GM23338 (cell line): ENCODE data around the gene FRAS1. TPM values are rescaled to one million over a fixed set of nuclear protein-coding genes. Genes with fewer than 3 reads are reported as not detected.

Source experiments
- ATAC-seq: fragments of 200-7000 bp; cut with Tn5 transposase; 3 replicates; pipeline ENCODE4 v1.9.1; 2020
- DNase-seq: peaks from one replicate; pipeline ENCODE4 v3.0.0-alpha.2; 2015; ENCODE audit warnings: low spot score
- H2AFZ ChIP-seq: fragments of 200-600 bp; sonication (generic); 2 replicates; pipeline ENCODE4 v1.8.0; 2016; ENCODE audit warnings: antibody characterized with exemption, mild to moderate bottlenecking, moderate library complexity
- H3F3A ChIP-seq: fragments of 200-600 bp; sonication (generic); replicated peaks from 2 replicates; pipeline ENCODE4 v1.8.0; 2017; ENCODE audit warnings: antibody characterized with exemption, mixed run types, low read depth
- H3K27ac ChIP-seq: fragments of 200-600 bp; sonication (generic); 2 replicates; pipeline ENCODE4 v1.6.1; 2016; ENCODE audit warnings: low read depth
- H3K27me3 ChIP-seq: fragments of 200-600 bp; sonication (generic); 2 replicates; pipeline ENCODE4 v1.8.0; 2016; ENCODE audit warnings: mild to moderate bottlenecking, mixed run types, moderate library complexity; ENCODE audit not compliant: insufficient read depth
- H3K36me3 ChIP-seq: fragments of 200-600 bp; sonication (generic); 2 replicates; pipeline ENCODE4 v1.8.0; 2016; ENCODE audit warnings: mild to moderate bottlenecking; ENCODE audit not compliant: insufficient read depth
- H3K4me1 ChIP-seq: fragments of 200-600 bp; sonication (generic); 2 replicates; pipeline ENCODE4 v1.8.0; 2016; ENCODE audit warnings: mild to moderate bottlenecking, moderate library complexity; ENCODE audit not compliant: insufficient read depth
- H3K4me2 ChIP-seq: fragments of 200-600 bp; sonication (generic); 2 replicates; pipeline ENCODE4 v1.7.1; 2017; ENCODE audit warnings: mixed run types
- H3K4me3 ChIP-seq: fragments of 200-600 bp; sonication (generic); 2 replicates; pipeline ENCODE4 v1.6.1; 2016; ENCODE audit warnings: mixed run types
- H3K79me2 ChIP-seq: fragments of 200-600 bp; sonication (generic); replicated peaks from 2 replicates; pipeline ENCODE4 v1.8.0; 2017; ENCODE audit warnings: mild to moderate bottlenecking; ENCODE audit not compliant: insufficient read depth
- H3K9me2 ChIP-seq: fragments of 200-600 bp; sonication (generic); 2 replicates; pipeline ENCODE4 v1.8.0; 2017; ENCODE audit not compliant: insufficient read depth
- H4K20me1 ChIP-seq: fragments of 200-600 bp; sonication (generic); replicated peaks from 2 replicates; pipeline ENCODE4 v1.8.0; 2017; ENCODE audit warnings: mild to moderate bottlenecking; ENCODE audit not compliant: insufficient read depth
- H3K27ac Mint-ChIP-seq: 2 replicates; pipeline ENCODE4 v1.8.0; 2020; ENCODE audit warnings: inconsistent platforms, mild to moderate bottlenecking, moderate library complexity, mixed read lengths
- H3K27me3 Mint-ChIP-seq: 3 replicates; pipeline ENCODE4 v1.8.0; 2022; ENCODE audit warnings: low read depth, mild to moderate bottlenecking, moderate library complexity, mixed read lengths, inconsistent platforms; ENCODE audit not compliant: insufficient read depth, poor library complexity
- H3K36me3 Mint-ChIP-seq: 3 replicates; pipeline ENCODE4 v1.8.0; 2021; ENCODE audit warnings: low read depth, mild to moderate bottlenecking, inconsistent platforms, moderate library complexity, mixed read lengths
- H3K4me1 Mint-ChIP-seq: 3 replicates; pipeline ENCODE4 v1.8.0; 2020; ENCODE audit warnings: mild to moderate bottlenecking, inconsistent platforms, mixed read lengths
- H3K4me3 Mint-ChIP-seq: 3 replicates; pipeline ENCODE4 v1.8.0; 2021; ENCODE audit warnings: moderate library complexity, mild to moderate bottlenecking, inconsistent platforms, mixed read lengths
- H3K9me3 Mint-ChIP-seq: 3 replicates; pipeline ENCODE4 v1.8.0; 2020; ENCODE audit warnings: moderate library complexity, mild to moderate bottlenecking, inconsistent platforms, mixed read lengths
- CREB1 ChIP-seq: fragments of 250-450 bp; sonication (Bioruptor Pico); IDR thresholded peaks from 2 replicates; pipeline ENCODE4 v1.5.0; 2020; ENCODE audit warnings: low read depth, mild to moderate bottlenecking, moderate library complexity
- CTCF ChIP-seq, 2 experiments: fragments of 200-600 bp in 1 of 2; sonication (generic) in 1 of 2; conservative IDR thresholded peaks; 2 replicates each; pipeline versions ENCODE4 v1.5.1 to v1.6.1; 2016 to 2017; ENCODE audit warnings: antibody characterized with exemption in 2 of 2, low read depth in 2 of 2, mild to moderate bottlenecking in 2 of 2, moderate library complexity in 1 of 2
- EZH2 ChIP-seq: fragments of 200-600 bp; sonication (generic); IDR thresholded peaks from one replicate; pipeline ENCODE4 v1.8.0; 2017; ENCODE audit warnings: antibody characterized with exemption, mild to moderate bottlenecking, low read depth; ENCODE audit not compliant: unreplicated experiment
- EZH2phosphoT487 ChIP-seq: fragments of 200-600 bp; sonication (generic); IDR thresholded peaks from one replicate; pipeline ENCODE4 v1.8.1; 2018; ENCODE audit warnings: antibody characterized with exemption; ENCODE audit not compliant: unreplicated experiment
- JUNB ChIP-seq: IDR thresholded peaks from one replicate; pipeline ENCODE4 v1.6.1; 2016; ENCODE audit warnings: antibody characterized with exemption; ENCODE audit not compliant: unreplicated experiment
- NANOG ChIP-seq: IDR thresholded peaks from 2 replicates; pipeline ENCODE4 v1.6.1; 2016; ENCODE audit warnings: antibody characterized with exemption, borderline replicate concordance
- POLR2AphosphoS5 ChIP-seq: IDR thresholded peaks from 2 replicates; pipeline ENCODE4 v1.6.1; 2016; ENCODE audit warnings: antibody characterized with exemption, low read depth
- STAT1 ChIP-seq: IDR thresholded peaks from one replicate; pipeline ENCODE4 v1.6.1; 2016; ENCODE audit warnings: antibody characterized with exemption; ENCODE audit not compliant: unreplicated experiment
- ZNF114 ChIP-seq: fragments of 250-450 bp; sonication (Bioruptor Pico); IDR thresholded peaks from 2 replicates; pipeline ENCODE4 v1.5.0; 2020; ENCODE audit warnings: mild to moderate bottlenecking, moderate library complexity
- ZNF331 ChIP-seq: fragments of 250-450 bp; sonication (Bioruptor Pico); IDR thresholded peaks from 2 replicates; pipeline ENCODE4 v1.5.0; 2020; ENCODE audit warnings: low read depth, mild to moderate bottlenecking, moderate library complexity
- polyA plus RNA-seq: library from polyadenylated mRNA; unstranded; fragments of >200 nt; fragmentation: Nextera tagmentation; extraction: Ambion mirVana; gene quantifications from 2 replicates; pipeline ENCODE4 v1.2.1, GENCODE V29; 2016
- total RNA-seq: library from RNA; depleted of rRNA; stranded (reverse); fragments of >200 nt; shearing (Covaris generic); gene quantifications from 2 replicates; pipeline ENCODE4 v1.2.3, GENCODE V29; 2014
- TF ChIP-seq, protein P1 (sequence below): fragments of 250-450 bp; sonication (Bioruptor Pico); IDR thresholded peaks from 2 replicates; pipeline ENCODE4 v1.5.0; 2020; ENCODE audit warnings: mild to moderate bottlenecking, moderate library complexity
- TF ChIP-seq, protein P2 (sequence below): IDR thresholded peaks from 2 replicates; pipeline ENCODE4 v1.6.1; 2016; ENCODE audit warnings: antibody characterized with exemption

FRAS1 gene
- total and polyA plus RNA-seq, 2 experiments from 2014 or later = 12.4 to 108 TPM

DNA sequence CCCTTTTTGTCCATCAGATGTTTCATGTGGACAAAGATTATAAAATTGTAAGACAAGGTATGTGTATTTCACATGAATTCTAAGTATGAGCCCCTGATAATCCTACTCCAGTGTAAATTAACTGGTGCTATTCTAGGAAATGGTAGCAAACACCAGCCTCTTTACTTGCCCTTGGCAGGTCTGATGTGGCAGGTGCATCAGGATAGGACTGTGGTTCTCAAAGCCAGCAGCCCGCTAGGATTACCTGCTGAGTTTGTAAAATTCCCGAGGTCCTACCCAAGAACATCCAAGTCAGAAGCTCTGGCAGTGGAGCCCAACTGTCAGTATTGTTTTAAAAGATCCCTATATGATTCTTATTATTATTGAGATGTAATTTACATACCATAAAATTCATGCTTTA, 320.4 kb downstream of the FRAS1 start:
- Histone ChIP-seq H3K4me2 (no peak overlapping the region), H2AFZ (no peak overlapping the region), H3K27me3 (no peaks in the 10 kb centered on the region), H3K4me3 (no peak overlapping the region), H3K4me1 (no peaks in the 10 kb centered on the region), H4K20me1 (no peaks in the 10 kb centered on the region), H3K27ac (no peak overlapping the region), H3K79me2 (no peaks in the 10 kb centered on the region), H3F3A (0 out of 2 replicates have a peak, but pooled peaks cover 3% of the 10 kb centered on the region), H3K9me2 (no peaks in the 10 kb centered on the region), H3K36me3 (peaks cover 18% of the 10 kb centered on the region; the same call in 1 of the 2 replicates)
- Mint-ChIP-seq H3K27me3 (no peaks in the 10 kb centered on the region), H3K27ac (no peak overlapping the region), H3K36me3 (peaks cover 45% of the 10 kb centered on the region), H3K4me1 (no peaks in the 10 kb centered on the region), H3K9me3 (no peaks in the 10 kb centered on the region), H3K4me3 (no peak overlapping the region)
- ATAC-seq = no peak
- DNase-seq = no peak
- TF ChIP-seq ZNF331 (CRISPR knock-in tag) (no peak), CTCF (conservative IDR thresholded peaks at IDR 0.05; ENCODE audit: low read depth in 2 of 2) (no peak), STAT1 (no peak), JUNB (no peak), NANOG (no peak), CREB1 (CRISPR knock-in tag) (no peak), EZH2 (no peak), POLR2AphosphoS5 (no peak), ZNF114 (CRISPR knock-in tag) (no peak), EZH2phosphoT487 (no peak)
- TF ChIP-seq, protein P1, sequence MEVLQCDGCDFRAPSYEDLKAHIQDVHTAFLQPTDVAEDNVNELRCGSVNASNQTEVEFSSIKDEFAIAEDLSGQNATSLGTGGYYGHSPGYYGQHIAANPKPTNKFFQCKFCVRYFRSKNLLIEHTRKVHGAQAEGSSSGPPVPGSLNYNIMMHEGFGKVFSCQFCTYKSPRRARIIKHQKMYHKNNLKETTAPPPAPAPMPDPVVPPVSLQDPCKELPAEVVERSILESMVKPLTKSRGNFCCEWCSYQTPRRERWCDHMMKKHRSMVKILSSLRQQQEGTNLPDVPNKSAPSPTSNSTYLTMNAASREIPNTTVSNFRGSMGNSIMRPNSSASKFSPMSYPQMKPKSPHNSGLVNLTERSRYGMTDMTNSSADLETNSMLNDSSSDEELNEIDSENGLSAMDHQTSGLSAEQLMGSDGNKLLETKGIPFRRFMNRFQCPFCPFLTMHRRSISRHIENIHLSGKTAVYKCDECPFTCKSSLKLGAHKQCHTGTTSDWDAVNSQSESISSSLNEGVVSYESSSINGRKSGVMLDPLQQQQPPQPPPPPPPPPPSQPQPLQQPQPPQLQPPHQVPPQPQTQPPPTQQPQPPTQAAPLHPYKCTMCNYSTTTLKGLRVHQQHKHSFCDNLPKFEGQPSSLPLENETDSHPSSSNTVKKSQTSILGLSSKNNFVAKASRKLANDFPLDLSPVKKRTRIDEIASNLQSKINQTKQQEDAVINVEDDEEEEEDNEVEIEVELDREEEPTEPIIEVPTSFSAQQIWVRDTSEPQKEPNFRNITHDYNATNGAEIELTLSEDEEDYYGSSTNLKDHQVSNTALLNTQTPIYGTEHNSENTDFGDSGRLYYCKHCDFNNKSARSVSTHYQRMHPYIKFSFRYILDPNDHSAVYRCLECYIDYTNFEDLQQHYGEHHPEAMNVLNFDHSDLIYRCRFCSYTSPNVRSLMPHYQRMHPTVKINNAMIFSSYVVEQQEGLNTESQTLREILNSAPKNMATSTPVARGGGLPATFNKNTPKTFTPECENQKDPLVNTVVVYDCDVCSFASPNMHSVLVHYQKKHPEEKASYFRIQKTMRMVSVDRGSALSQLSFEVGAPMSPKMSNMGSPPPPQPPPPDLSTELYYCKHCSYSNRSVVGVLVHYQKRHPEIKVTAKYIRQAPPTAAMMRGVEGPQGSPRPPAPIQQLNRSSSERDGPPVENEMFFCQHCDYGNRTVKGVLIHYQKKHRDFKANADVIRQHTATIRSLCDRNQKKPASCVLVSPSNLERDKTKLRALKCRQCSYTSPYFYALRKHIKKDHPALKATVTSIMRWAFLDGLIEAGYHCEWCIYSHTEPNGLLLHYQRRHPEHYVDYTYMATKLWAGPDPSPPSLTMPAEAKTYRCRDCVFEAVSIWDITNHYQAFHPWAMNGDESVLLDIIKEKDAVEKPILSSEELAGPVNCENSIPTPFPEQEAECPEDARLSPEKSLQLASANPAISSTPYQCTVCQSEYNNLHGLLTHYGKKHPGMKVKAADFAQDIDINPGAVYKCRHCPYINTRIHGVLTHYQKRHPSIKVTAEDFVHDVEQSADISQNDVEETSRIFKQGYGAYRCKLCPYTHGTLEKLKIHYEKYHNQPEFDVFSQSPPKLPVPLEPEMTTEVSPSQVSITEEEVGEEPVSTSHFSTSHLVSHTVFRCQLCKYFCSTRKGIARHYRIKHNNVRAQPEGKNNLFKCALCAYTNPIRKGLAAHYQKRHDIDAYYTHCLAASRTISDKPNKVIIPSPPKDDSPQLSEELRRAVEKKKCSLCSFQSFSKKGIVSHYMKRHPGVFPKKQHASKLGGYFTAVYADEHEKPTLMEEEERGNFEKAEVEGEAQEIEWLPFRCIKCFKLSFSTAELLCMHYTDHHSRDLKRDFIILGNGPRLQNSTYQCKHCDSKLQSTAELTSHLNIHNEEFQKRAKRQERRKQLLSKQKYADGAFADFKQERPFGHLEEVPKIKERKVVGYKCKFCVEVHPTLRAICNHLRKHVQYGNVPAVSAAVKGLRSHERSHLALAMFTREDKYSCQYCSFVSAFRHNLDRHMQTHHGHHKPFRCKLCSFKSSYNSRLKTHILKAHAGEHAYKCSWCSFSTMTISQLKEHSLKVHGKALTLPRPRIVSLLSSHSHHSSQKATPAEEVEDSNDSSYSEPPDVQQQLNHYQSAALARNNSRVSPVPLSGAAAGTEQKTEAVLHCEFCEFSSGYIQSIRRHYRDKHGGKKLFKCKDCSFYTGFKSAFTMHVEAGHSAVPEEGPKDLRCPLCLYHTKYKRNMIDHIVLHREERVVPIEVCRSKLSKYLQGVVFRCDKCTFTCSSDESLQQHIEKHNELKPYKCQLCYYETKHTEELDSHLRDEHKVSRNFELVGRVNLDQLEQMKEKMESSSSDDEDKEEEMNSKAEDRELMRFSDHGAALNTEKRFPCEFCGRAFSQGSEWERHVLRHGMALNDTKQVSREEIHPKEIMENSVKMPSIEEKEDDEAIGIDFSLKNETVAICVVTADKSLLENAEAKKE (CRISPR knock-in tag) = no peak
- TF ChIP-seq, protein P2, sequence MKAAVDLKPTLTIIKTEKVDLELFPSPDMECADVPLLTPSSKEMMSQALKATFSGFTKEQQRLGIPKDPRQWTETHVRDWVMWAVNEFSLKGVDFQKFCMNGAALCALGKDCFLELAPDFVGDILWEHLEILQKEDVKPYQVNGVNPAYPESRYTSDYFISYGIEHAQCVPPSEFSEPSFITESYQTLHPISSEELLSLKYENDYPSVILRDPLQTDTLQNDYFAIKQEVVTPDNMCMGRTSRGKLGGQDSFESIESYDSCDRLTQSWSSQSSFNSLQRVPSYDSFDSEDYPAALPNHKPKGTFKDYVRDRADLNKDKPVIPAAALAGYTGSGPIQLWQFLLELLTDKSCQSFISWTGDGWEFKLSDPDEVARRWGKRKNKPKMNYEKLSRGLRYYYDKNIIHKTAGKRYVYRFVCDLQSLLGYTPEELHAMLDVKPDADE = no peak
